ENCODE data around the gene PDE3A.

PDE3A gene

DNA sequence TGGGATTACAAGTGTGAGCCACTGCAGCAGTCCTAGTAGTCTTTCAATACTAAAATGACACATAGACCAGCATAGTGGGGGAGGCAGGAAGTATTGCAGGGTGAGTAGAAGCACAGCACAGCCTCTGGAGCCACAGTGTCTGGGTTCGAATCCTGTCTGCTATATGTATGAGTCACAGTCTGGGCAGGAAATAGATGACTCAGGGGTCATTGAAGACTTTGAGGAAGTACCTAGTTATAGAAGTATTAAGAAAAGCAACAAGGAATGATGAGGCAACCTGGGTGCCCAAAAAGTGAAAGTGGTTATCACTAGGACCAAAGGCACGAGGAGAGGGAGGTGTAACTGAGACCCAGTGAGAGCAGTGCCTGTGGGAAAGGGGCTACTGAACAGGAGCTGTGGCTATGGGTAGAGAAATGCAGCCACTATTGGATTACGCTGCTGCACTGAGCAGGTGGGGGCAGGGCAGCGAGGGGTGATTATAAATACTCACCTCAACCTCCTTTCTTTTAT, 124.0 kb downstream of the PDE3A start:
- Histone ChIP-seq H3K36me3 (ENCODE audit: low read depth) (no peaks in the 10 kb centered on the region), H3K9me3 (ENCODE audit: severe bottlenecking) (no peaks in the 10 kb centered on the region), H3K27ac (ENCODE audit: poor library complexity, severe bottlenecking) (no peak overlapping the region), H3K4me1 (ENCODE audit: insufficient read depth, poor library complexity, severe bottlenecking) (no peaks in the 10 kb centered on the region), H3K27me3 (ENCODE audit: insufficient read depth, poor library complexity, severe bottlenecking) (no peaks in the 10 kb centered on the region), H3K4me3 (ENCODE audit: severe bottlenecking) (no peak overlapping the region)
- ATAC-seq (ENCODE audit: low read depth) (no peak), DNase-seq (ENCODE audit: low spot score) (no peak)
- TF ChIP-seq, protein P1, sequence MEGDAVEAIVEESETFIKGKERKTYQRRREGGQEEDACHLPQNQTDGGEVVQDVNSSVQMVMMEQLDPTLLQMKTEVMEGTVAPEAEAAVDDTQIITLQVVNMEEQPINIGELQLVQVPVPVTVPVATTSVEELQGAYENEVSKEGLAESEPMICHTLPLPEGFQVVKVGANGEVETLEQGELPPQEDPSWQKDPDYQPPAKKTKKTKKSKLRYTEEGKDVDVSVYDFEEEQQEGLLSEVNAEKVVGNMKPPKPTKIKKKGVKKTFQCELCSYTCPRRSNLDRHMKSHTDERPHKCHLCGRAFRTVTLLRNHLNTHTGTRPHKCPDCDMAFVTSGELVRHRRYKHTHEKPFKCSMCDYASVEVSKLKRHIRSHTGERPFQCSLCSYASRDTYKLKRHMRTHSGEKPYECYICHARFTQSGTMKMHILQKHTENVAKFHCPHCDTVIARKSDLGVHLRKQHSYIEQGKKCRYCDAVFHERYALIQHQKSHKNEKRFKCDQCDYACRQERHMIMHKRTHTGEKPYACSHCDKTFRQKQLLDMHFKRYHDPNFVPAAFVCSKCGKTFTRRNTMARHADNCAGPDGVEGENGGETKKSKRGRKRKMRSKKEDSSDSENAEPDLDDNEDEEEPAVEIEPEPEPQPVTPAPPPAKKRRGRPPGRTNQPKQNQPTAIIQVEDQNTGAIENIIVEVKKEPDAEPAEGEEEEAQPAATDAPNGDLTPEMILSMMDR (IDR thresholded peaks at IDR 0.05; ENCODE audit: poor library complexity, severe bottlenecking), result no peak

DNA sequence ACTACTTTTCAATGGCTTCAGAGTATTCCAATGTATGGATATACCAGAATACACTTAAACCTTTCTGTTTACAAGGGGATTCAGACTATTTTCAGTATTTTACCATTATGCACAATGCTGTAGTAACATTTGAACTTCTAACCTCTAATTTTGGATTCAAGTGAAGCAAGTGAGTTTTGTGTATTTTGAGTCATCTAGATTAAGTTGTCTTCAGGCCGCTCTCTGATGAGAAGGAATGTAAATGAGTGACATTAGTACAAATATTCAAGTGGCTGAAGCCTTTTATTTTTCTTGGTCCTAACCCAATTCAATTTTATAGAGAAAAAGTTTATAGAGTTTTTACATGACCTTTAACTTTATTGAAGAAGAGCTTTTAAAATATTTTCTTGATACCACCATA, 125.6 kb downstream of the PDE3A start:
- H3K36me3 ChIP-seq (ENCODE audit: low read depth), result no peaks in the 10 kb centered on the region
- DNase-seq (ENCODE audit: low spot score), result no peak
- H3K4me1 ChIP-seq (ENCODE audit: insufficient read depth, poor library complexity, severe bottlenecking), result no peaks in the 10 kb centered on the region
- TF ChIP-seq, protein P1 (IDR thresholded peaks at IDR 0.05; ENCODE audit: poor library complexity, severe bottlenecking), result no peak
- no peaks in the 10 kb centered on the region for H3K9me3 ChIP-seq (ENCODE audit: severe bottlenecking)
- H3K27me3 ChIP-seq (ENCODE audit: insufficient read depth, poor library complexity, severe bottlenecking), result no peaks in the 10 kb centered on the region
- no peak overlapping the region for H3K4me3 ChIP-seq (ENCODE audit: severe bottlenecking)
- no peak for ATAC-seq (ENCODE audit: low read depth)
- H3K27ac ChIP-seq (ENCODE audit: poor library complexity, severe bottlenecking), result no peak overlapping the region

DNA sequence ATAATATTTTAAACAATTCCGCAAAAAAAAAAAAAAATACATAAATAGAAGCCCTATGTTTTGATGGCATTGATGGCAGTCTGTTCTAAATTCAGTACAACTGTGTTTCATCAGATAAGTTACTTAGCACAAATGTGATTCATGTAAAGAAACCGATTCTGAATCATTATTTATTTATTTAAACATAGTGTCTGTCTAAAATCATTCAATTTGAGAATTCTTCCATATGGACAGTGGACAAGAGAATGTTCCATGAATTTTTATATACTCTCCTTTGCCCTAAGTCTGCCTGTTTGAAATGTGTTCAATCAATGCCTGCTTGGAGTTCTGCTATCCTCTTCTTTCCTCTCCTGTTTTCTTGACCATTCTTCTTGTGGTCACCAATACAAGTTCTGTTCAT, 126.5 kb downstream of the PDE3A start:
- no peak for DNase-seq (ENCODE audit: low spot score)
- Histone ChIP-seq H3K27ac (ENCODE audit: poor library complexity, severe bottlenecking) (no peak overlapping the region), H3K4me1 (ENCODE audit: insufficient read depth, poor library complexity, severe bottlenecking) (no peaks in the 10 kb centered on the region), H3K9me3 (ENCODE audit: severe bottlenecking) (no peaks in the 10 kb centered on the region), H3K4me3 (ENCODE audit: severe bottlenecking) (no peak overlapping the region), H3K27me3 (ENCODE audit: insufficient read depth, poor library complexity, severe bottlenecking) (no peaks in the 10 kb centered on the region), H3K36me3 (ENCODE audit: low read depth) (no peaks in the 10 kb centered on the region)
- TF ChIP-seq, protein P1 (IDR thresholded peaks at IDR 0.05; ENCODE audit: poor library complexity, severe bottlenecking), result no peak
- ATAC-seq (ENCODE audit: low read depth), result no peak

DNA sequence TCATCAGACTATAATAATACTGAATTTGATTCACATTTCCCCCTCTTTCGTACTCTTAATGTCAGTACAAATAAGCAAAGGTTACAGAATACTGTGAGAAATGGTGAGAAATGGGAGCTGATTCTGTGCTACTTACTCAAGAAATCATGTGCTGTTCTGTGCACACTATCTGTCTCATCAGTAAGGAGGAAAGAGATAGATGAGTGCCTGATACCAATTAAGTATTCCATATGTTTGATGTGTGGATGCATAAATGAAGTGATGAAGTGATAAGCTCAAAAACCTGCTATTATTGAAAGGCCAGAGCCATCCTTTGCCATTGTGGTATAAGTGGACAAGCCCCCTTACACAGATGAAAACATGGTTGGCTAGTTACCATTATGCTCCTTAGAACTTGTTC, 127.7 kb downstream of the PDE3A start:
- TF ChIP-seq, protein P1 (IDR thresholded peaks at IDR 0.05; ENCODE audit: poor library complexity, severe bottlenecking), result no peak
- H3K36me3 ChIP-seq (ENCODE audit: low read depth), result no peaks in the 10 kb centered on the region

DNA sequence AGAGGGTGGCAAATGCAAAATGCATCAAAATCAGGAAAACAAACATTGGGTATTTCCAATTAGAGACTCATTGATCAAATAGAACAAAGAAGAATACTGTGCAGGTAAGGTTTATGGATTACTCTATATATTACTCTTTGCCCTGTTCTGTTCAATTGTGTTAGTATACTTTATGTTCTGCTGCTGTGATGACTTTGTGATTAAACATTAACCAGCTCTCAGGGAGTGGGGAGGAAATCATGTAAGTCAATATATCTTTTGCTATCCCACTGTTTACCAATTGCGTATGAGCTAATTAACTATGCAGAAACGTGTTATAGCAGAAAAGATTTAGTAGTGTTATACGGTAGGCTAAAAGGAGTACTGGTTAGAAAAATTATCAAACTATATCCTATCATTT, 129.4 kb downstream of the PDE3A start:
- DNase-seq (ENCODE audit: low spot score) (no peak), ATAC-seq (ENCODE audit: low read depth) (no peak)
- no peaks in the 10 kb centered on the region for H3K27me3 ChIP-seq (ENCODE audit: insufficient read depth, poor library complexity, severe bottlenecking)
- TF ChIP-seq, protein P1 (IDR thresholded peaks at IDR 0.05; ENCODE audit: poor library complexity, severe bottlenecking), result no peak
- H3K4me1 ChIP-seq (ENCODE audit: insufficient read depth, poor library complexity, severe bottlenecking), result no peaks in the 10 kb centered on the region
- H3K9me3 ChIP-seq (ENCODE audit: severe bottlenecking), result no peaks in the 10 kb centered on the region
- H3K4me3 ChIP-seq (ENCODE audit: severe bottlenecking), result no peak overlapping the region
- no peak overlapping the region for H3K27ac ChIP-seq (ENCODE audit: poor library complexity, severe bottlenecking)
- no peaks in the 10 kb centered on the region for H3K36me3 ChIP-seq (ENCODE audit: low read depth)

More for the DNA sequence above, 127.7 kb downstream of the PDE3A start:
- ATAC-seq (ENCODE audit: low read depth), result no peak
- Histone ChIP-seq H3K27me3 (ENCODE audit: insufficient read depth, poor library complexity, severe bottlenecking) (no peaks in the 10 kb centered on the region), H3K4me1 (ENCODE audit: insufficient read depth, poor library complexity, severe bottlenecking) (no peaks in the 10 kb centered on the region), H3K4me3 (ENCODE audit: severe bottlenecking) (no peak overlapping the region), H3K27ac (ENCODE audit: poor library complexity, severe bottlenecking) (no peak overlapping the region), H3K9me3 (ENCODE audit: severe bottlenecking) (no peaks in the 10 kb centered on the region)
- no peak for DNase-seq (ENCODE audit: low spot score)
